ENCODE results near the gene MORC2. TPM values are rescaled to one million over a fixed set of nuclear protein-coding genes. Genes with fewer than 3 reads are reported as not detected.

Gene MORC2
- total and polyA plus RNA-seq, 2 of the 13 experiments (the other 11 are each of a cell fraction or from before 2014, with no cell fraction given) = 11.9 to 18.3 TPM

- TF ChIP-seq, protein P1, sequence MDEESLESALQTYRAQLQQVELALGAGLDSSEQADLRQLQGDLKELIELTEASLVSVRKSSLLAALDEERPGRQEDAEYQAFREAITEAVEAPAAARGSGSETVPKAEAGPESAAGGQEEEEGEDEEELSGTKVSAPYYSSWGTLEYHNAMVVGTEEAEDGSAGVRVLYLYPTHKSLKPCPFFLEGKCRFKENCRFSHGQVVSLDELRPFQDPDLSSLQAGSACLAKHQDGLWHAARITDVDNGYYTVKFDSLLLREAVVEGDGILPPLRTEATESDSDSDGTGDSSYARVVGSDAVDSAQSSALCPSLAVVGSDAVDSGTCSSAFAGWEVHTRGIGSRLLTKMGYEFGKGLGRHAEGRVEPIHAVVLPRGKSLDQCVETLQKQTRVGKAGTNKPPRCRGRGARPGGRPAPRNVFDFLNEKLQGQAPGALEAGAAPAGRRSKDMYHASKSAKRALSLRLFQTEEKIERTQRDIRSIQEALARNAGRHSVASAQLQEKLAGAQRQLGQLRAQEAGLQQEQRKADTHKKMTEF (CRISPR knock-in tag; IDR thresholded peaks at IDR 0.05) = 0 out of 2 replicates have a peak, but pooled peaks have one; percentile 3
- TF ChIP-seq SMAD1 (CRISPR knock-in tag; IDR thresholded peaks at IDR 0.05; ENCODE audit: borderline replicate concordance, low read depth) (peak; percentile 6; the same call in 1 of the 2 replicates), HMGA1 (CRISPR knock-in tag; conservative IDR thresholded peaks at IDR 0.05) (no peak), SPEN (CRISPR knock-in tag; IDR thresholded peaks at IDR 0.05; ENCODE audit: low read depth) (peak; percentile 8), REL (CRISPR knock-in tag; conservative IDR thresholded peaks at IDR 0.05) (no peak), ZFX (CRISPR knock-in tag; IDR thresholded peaks at IDR 0.05; ENCODE audit: low read depth) (0 out of 2 replicates have a peak, but pooled peaks have one; percentile 35), ATF1 (CRISPR knock-in tag; IDR thresholded peaks at IDR 0.05) (no peak), ZNF281 (CRISPR knock-in tag; IDR thresholded peaks at IDR 0.05; ENCODE audit: borderline replicate concordance) (peak; percentile 81), ZNF768 (CRISPR knock-in tag; IDR thresholded peaks at IDR 0.05) (no peak), ZFP90 (CRISPR knock-in tag; IDR thresholded peaks at IDR 0.05; ENCODE audit: borderline replicate concordance) (0 out of 2 replicates have a peak, but pooled peaks have one; percentile 7), PHF21A (CRISPR knock-in tag; IDR thresholded peaks at IDR 0.05) (peak; percentile 43; the same call in 1 of the 2 replicates), GFI1 (CRISPR knock-in tag; IDR thresholded peaks at IDR 0.05; ENCODE audit: borderline replicate concordance) (peak; percentile 72; the same call in 1 of the 2 replicates), ZNF543 (CRISPR knock-in tag; IDR thresholded peaks at IDR 0.05) (peak; percentile 59; the same call in 1 of the 2 replicates), MED8 (CRISPR knock-in tag; IDR thresholded peaks at IDR 0.05; ENCODE audit: insufficient replicate concordance) (no peak)
- TF ChIP-seq, protein P2, sequence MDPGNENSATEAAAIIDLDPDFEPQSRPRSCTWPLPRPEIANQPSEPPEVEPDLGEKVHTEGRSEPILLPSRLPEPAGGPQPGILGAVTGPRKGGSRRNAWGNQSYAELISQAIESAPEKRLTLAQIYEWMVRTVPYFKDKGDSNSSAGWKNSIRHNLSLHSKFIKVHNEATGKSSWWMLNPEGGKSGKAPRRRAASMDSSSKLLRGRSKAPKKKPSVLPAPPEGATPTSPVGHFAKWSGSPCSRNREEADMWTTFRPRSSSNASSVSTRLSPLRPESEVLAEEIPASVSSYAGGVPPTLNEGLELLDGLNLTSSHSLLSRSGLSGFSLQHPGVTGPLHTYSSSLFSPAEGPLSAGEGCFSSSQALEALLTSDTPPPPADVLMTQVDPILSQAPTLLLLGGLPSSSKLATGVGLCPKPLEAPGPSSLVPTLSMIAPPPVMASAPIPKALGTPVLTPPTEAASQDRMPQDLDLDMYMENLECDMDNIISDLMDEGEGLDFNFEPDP (CRISPR knock-in tag; conservative IDR thresholded peaks at IDR 0.05) = 0 out of 2 replicates have a peak, but pooled peaks have one; percentile 68
- TF ChIP-seq, protein P3, sequence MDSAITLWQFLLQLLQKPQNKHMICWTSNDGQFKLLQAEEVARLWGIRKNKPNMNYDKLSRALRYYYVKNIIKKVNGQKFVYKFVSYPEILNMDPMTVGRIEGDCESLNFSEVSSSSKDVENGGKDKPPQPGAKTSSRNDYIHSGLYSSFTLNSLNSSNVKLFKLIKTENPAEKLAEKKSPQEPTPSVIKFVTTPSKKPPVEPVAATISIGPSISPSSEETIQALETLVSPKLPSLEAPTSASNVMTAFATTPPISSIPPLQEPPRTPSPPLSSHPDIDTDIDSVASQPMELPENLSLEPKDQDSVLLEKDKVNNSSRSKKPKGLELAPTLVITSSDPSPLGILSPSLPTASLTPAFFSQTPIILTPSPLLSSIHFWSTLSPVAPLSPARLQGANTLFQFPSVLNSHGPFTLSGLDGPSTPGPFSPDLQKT (CRISPR knock-in tag; IDR thresholded peaks at IDR 0.05; ENCODE audit: borderline replicate concordance) = no peak
- TF ChIP-seq, protein P4, sequence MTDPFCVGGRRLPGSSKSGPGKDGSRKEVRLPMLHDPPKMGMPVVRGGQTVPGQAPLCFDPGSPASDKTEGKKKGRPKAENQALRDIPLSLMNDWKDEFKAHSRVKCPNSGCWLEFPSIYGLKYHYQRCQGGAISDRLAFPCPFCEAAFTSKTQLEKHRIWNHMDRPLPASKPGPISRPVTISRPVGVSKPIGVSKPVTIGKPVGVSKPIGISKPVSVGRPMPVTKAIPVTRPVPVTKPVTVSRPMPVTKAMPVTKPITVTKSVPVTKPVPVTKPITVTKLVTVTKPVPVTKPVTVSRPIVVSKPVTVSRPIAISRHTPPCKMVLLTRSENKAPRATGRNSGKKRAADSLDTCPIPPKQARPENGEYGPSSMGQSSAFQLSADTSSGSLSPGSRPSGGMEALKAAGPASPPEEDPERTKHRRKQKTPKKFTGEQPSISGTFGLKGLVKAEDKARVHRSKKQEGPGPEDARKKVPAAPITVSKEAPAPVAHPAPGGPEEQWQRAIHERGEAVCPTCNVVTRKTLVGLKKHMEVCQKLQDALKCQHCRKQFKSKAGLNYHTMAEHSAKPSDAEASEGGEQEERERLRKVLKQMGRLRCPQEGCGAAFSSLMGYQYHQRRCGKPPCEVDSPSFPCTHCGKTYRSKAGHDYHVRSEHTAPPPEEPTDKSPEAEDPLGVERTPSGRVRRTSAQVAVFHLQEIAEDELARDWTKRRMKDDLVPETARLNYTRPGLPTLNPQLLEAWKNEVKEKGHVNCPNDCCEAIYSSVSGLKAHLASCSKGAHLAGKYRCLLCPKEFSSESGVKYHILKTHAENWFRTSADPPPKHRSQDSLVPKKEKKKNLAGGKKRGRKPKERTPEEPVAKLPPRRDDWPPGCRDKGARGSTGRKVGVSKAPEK (CRISPR knock-in tag; IDR thresholded peaks at IDR 0.05; ENCODE audit: borderline replicate concordance) = 0 out of 2 replicates have a peak, but pooled peaks have one; percentile 35
These were observed at the start of gene MORC2 (continued) for GRCh38 chr22:30968015-30968923.

Data from HepG2 (cell line).